BJ (cell line): ENCODE data around the gene VTI1A. TPM values are rescaled to one million over a fixed set of nuclear protein-coding genes. Genes with fewer than 3 reads are reported as not detected.

Experiments
- CTCF ChIA-PET: fragments of 350-600 bp; formaldehyde crosslinking; extraction: SDS; loops from one replicate; lab custom pipeline; 2021; ENCODE audit warnings: antibody characterized with exemption, inconsistent platforms; lab: Yijun Ruan, JAX
- POLR2A ChIA-PET: fragments of 300-600 bp; sonication (Branson Sonifier 250); formaldehyde crosslinking; extraction: SDS; loops from one replicate; lab custom pipeline; 2021; ENCODE audit warnings: antibody characterized with exemption; lab: Charles Lee
- DNase-seq: peaks from one replicate; pipeline ENCODE4 v3.0.0-alpha.2; 2011; ENCODE audit warnings: low read depth
- H3K27me3 ChIP-seq: 2 replicates; pipeline ENCODE4 v1.6.0; 2011; ENCODE audit warnings: low read length; ENCODE audit not compliant: control insufficient read depth, insufficient read depth
- H3K36me3 ChIP-seq: 2 replicates; pipeline ENCODE4 v1.5.1; 2011; ENCODE audit warnings: low read length; ENCODE audit not compliant: control insufficient read depth, insufficient read depth
- H3K4me3 ChIP-seq: 2 replicates; pipeline ENCODE4 v1.5.1; 2011; ENCODE audit warnings: low read depth, mild to moderate bottlenecking, control low read depth, low read length
- CTCF ChIP-seq: IDR thresholded peaks from 2 replicates; pipeline ENCODE4 v1.5.1; 2011; ENCODE audit warnings: low read depth, mild to moderate bottlenecking, control low read depth, inconsistent platforms, low read length, moderate library complexity; ENCODE audit not compliant: insufficient read depth
- polyA plus RNA-seq: library from polyadenylated mRNA; depleted of rRNA; stranded (reverse); fragments of >200 nt; gene quantifications from 2 replicates; pipeline ENCODE4 v1.2.3, GENCODE V29; 2011

The VTI1A gene
- polyA plus RNA-seq, 1 experiment: 13.4 TPM

- POLR2A ChIA-PET: no interaction called here
- TF ChIP-seq CTCF: no peak
- Histone ChIP-seq H3K36me3 (no peaks in the 10 kb centered on the region), H3K27me3 (no peaks in the 10 kb centered on the region), H3K4me3 (no peak overlapping the region)
- CTCF ChIA-PET: no interaction called here
- no peak for DNase-seq
These were observed 55.5 kb downstream of the VTI1A start for GRCh38 chr10:112502536-112502935.

DNA sequence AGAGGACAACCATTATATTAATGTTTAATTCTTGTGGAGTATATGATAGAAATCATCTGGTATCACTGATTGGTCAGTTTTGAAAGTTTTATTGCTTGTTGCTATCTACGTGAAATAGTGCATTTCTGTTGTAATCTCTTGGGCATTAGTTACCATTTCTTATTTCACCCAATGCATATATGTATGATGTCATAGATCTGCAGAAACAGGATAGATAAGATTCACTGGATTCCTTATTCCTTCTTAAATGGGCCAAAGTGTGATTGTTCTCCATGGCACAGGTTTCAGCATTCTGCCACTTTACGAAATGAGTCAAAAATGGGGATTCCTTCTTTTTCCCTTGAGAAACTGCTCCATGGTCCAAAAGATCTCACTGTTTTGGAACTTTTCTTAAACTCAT lies 56.6 kb downstream of the VTI1A start:
- CTCF ChIA-PET: interaction anchor here (1.0 kb wide), 1 partner anchor 27 kb away, joined by 4 read pairs; no protein-coding TSS in a partner anchor
- POLR2A ChIA-PET: no interaction called here

GRCh38 chr10:112507046-112507445 lies 60.0 kb downstream of the VTI1A start:
- no peaks in the 10 kb centered on the region for H3K27me3 ChIP-seq
- H3K4me3 ChIP-seq: no peak overlapping the region
- POLR2A ChIA-PET: no interaction called here
- no peaks in the 10 kb centered on the region for H3K36me3 ChIP-seq
- CTCF ChIA-PET: no interaction called here
- DNase-seq: no peak
- no peak for TF ChIP-seq CTCF

More for the DNA sequence above, 56.6 kb downstream of the VTI1A start:
- TF ChIP-seq CTCF: no peak
- DNase-seq: no peak
- Histone ChIP-seq H3K27me3 (no peaks in the 10 kb centered on the region), H3K36me3 (no peaks in the 10 kb centered on the region), H3K4me3 (no peak overlapping the region)

DNA sequence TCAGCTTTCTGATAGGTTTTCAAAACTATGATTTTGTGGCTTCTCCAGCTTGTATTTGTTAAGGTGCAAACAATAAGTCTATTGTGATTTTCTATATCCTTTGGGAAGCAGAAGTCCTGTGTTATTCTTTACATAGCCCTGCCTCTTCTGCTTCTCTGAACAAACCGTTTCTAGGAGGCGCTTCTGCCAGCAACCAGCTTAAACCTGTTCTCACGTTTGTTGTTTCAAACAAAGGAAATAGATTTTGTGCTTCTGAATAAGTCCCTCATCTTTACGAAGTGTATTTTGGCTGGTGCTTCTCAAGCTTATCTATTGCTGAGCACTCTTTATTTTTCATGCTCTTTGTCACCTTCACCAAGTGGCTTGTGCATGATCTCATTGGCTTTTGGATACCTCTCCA lies 61.0 kb downstream of the VTI1A start:
- no peak overlapping the region for H3K4me3 ChIP-seq
- CTCF ChIA-PET: no interaction called here
- TF ChIP-seq CTCF: no peak
- no peak for DNase-seq
- no peaks in the 10 kb centered on the region for H3K36me3 ChIP-seq
- H3K27me3 ChIP-seq: no peaks in the 10 kb centered on the region
- POLR2A ChIA-PET: no interaction called here

GRCh38 chr10:112509558-112510291 lies 62.7 kb downstream of the VTI1A start:
- no peak for DNase-seq
- Histone ChIP-seq H3K36me3 (no peaks in the 10 kb centered on the region), H3K27me3 (no peaks in the 10 kb centered on the region), H3K4me3 (no peak overlapping the region)
- ChIA-PET CTCF (interaction anchor here (1.1 kb wide), 1 partner anchor 11 kb away, joined by 3 read pairs; no protein-coding TSS in a partner anchor), POLR2A (no interaction called here)
- no peak for TF ChIP-seq CTCF
